IPS DF 4.7 (cell line): ENCODE results near the gene MTHFSD.

ENCODE experiments used
- DNase-seq: peaks from one replicate; pipeline ENCODE4 v3.0.0-alpha.2; 2013; ENCODE audit warnings: low spot score; ENCODE audit errors: extremely low read depth

Gene MTHFSD

DNA sequence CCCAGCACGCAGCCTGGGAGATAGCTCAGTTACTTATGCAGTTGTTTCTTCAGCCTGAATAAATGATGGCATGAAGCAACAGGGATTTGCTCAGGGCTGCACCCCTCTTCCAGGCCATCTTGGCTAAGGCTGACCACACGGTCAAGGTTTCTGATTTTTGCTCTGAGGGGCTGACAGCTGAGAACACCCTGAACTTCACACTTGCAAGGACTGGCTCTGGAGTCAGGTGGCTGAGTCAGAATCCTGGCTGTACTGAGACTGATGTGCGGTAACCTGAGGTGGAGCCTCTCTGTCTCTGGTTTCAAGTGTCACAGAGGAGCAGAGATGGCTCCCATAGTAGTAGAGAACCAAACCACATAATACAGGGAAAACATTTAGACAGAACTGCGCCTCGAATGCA, 4.8 kb downstream of the MTHFSD start:
- no peak for DNase-seq

DNA sequence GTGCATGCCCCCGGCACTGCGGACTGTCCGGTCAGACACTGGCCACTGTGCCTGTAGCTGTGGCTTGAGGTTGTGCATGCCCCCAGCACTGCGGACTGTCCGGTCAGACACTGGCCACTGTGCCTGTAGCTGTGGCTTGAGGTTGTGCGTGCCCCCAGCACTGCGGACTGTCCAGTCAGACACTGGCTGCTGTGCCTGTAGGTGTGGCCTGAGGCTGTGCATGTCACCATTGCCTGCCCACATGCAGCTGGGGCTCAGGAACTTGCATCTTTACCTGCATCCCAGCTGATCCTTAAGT, 5.2 kb downstream of the MTHFSD start:
- no peak for DNase-seq

GRCh38 chr16:86549076-86549892, 5.8 kb downstream of the MTHFSD start:
- no peak for DNase-seq

- no peak for DNase-seq
Observed at GRCh38 chr16:86547286-86547685, 7.7 kb downstream of the MTHFSD start.

- DNase-seq, result no peak
Observed at GRCh38 chr16:86546638-86547013, 8.4 kb downstream of the MTHFSD start.

DNA sequence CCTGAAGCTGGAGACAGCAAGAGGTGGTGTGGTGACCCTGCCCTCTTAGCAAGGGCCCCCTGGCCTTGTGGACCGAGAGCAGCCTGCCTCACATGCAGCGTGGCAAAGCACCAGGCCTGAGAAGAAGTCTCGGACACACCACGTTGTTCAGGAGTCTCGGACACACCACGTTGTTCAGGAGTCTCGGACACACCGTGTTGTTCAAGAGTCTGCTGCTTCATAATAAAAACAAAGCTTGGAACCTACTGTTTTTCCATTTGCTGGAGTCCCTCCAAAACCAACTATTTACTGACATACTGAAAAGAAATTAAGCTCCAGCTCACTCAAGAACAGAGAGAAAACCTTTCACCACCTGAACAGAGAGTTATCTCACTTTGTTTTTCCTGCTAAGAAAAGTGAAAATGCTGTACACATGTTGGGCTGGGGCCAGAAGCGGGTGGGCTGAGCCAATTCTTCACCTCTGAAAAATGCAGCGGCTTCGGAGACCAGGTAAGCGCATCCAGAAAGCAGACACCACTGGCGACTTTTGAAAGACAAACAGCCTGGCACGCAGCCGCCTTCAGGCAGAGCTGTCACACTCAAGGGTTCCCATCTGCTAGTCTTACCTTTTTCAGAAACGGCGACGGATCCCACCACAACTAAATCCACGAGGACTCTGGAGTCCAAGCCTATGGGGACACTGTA, 8.9 kb downstream of the MTHFSD start:
- DNase-seq, result no peak

GRCh38 chr16:86545481-86545880, 9.6 kb downstream of the MTHFSD start:
- no peak for DNase-seq

DNA sequence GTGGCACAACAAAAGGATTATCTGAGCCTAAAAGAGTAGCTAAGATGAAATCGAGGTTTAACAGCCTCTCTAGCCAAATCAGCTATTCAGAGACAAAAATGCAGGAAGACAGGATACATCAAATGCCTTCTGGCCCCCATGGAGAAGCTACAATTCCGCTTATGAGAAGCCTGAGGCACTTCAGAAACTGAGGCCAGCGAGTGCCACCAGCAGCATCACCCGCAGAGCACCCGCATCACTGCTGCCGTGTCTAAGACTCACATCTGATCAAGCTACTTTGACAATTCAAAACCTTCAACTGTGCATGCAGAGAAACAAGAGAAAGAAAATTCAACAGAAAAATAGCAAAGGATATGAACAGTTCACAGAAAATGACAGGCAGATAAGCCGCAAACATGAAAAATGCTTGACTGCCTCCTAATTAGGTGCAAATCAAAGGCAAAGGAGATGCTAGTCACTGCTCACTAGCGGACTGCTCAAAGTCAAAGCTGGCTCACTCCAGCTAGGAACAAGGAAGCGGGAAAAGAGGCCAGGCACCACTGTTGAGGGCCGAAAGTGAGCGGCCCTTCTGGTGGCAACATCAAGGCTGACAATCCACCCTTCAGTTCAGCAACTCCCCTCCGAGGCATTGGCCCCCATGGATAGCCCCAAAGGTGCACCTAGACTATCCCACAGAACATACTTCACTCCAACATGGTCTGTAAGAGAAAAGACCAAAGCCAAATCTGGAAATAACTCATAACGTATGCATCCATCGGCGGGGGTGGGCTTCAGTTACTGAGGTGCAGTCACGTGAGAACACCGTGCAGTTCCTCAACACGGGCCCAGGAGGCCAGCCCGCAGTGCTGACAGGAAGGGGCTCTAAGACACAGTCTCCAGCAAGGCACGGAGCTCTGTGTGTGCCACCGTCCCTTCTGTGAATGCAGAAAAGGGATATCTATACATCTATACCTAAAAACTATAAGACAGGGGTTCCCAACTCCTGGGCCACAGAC, 12.0 kb downstream of the MTHFSD start:
- no peak for DNase-seq

- no peak for DNase-seq
Observed at GRCh38 chr16:86541560-86541959, 13.5 kb downstream of the MTHFSD start.

DNA sequence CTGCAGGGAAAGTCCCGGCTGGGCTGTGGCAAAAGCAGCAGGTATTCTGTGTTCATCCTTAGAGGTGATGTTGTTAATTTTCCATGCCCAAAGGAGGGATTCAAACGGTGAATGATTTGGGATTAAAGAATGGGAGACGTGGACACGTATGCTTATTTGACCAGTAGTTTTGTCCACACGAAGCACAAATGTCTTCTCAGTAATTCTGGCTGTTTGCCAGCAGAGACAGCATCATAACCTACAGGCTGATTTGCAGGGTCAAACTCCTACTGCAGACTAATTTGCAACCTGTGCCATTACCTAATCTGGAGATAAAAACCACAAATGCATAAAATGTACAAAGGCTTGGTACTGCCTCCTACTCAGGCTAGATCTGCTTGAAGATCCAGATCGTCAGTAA, 14.1 kb downstream of the MTHFSD start:
- no peak for DNase-seq

- DNase-seq, result no peak
Observed at GRCh38 chr16:86538196-86538780, 16.7 kb downstream of the MTHFSD start.

DNA sequence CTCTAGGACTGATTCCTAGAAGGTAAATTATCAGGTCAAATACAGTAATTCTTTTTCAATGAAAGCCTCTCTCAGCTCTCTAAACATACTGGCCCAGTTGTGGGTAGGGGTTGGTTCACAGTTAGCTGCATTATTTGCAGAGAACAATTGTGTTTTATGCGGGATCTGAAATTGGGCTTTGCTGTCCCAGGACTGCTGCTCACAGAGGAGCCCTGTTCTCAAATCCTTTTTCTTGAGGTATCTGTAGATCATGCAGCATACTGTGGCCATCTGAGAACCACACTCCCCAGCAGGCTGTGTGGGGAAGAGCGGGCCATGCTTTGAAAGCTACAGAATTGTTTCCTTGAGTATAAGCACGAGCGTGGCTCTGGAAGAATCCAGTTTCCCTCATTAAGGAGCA, 17.5 kb downstream of the MTHFSD start:
- no peak for DNase-seq

DNA sequence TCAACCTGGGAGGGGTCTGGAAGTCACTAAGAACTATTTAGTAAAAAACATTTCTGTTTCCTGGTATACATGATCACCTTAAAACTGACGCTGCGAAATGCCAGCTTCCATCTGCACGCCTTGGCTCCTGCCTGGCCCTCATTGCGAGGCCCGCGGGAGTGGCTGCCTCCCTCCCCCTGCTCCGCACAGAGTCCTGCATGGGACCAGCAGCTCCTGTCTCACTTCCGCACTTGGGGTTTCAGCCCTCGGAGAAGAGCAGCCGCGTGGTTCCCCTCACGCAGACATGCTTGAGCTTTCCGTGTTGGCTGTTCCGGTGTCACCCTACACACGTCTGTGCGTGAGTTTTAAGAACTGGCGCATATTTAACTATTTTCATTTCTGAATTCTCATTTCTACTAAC, 18.4 kb downstream of the MTHFSD start:
- no peak for DNase-seq

DNA sequence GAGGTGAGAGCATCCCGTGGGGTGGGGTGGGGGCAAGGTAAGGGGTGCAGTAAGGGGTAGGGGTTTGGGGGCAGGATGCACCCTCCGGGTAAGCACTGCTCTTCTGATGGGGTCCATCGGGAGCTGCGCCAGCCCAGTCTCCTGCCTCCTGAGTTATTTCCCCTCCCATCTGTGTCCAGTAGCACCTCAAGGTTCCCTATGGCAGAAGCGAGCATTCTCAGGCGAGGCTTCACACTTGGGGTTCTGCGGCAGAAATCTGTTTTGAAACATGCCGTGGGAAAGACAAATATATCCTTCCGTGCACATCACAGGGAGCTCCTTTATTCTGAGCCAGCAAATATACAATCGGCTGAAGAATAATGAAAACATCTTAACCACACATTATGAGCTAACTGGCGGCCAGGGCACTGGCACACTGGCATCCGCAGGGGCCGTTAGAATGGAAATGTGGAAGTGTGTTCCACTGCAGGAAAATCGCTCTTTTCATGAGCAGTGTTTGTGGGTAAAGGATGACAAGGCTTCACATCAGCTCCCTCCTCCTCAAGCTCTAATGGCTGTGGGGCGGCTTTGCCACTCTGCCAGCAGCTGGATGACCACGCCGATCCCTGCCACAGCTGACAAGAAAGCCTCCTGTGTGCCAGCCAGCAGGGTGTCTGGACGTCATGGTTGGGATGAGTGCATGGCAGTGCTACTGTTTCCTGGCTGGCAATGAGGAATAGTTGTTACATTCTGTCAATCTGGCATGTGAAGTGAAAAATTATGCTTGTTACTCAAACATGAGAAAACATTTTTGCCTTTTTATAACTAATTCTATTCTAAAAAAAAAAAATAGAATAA, 20.0 kb downstream of the MTHFSD start:
- DNase-seq, result no peak

- DNase-seq, result no peak
Observed at GRCh38 chr16:86533767-86534351, 21.2 kb downstream of the MTHFSD start.

DNA sequence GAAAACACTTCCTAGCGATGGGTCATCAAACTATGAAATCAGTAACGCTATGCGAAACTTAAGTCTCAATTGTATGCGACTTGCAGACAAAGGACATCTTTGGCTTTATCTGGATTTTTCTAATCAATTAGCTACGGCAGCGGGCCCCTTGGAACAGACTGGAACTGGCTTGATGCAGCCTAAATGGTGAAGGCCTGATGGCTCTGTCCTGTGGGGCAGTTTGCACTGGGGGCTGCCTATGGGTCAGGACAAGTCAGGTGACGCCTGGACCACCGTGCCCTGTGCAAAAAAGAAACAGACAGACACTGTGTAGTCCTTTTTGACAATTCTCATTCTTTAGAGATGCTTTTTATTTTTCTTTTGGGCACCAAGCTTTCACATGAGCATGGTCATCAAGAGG, 22.0 kb downstream of the MTHFSD start:
- DNase-seq, result no peak

GRCh38 chr16:86532526-86532815, 22.6 kb downstream of the MTHFSD start:
- DNase-seq, result no peak

DNA sequence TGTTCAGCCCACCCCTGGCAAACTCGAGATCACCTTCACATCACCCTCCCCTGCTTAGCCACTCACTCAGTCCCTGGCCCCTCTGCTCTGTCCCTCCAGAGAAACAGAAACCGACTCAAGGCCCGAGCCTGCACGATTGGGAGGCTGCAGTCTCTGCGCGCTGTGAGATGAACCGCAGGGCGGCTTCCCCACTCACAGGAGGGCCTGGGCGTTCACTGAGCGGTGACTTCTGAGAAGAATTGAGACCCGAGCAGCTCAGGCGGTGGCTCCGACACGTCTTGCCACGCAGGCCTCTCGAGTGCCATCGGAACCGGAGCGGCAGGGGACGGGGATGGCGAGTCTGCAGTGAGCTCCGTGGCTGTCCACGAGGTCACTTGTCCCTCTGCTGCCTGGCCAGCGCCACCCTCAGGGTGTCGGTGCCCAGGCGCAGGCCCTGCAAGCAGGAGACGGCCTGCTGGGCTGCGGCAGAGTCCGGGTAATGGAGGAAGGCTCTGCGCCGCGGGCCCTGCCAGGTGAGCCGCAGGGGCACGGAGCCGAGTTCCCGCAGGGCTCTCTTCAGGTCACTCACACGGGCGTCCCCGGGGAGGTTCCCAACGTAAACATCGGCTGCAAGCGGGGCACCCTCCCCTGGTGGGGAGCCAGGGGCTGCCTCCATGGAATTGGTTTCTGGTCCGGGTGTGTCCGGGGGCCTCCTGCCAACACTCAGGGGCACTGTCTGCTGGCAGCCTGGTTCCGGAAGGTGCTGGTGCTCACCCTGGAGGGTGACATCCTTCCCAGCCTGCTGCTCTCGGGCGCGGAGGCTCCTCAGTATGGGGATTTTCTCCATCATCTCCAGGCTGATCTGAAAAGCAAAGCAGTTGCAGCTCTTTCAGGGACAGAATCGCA, 23.2 kb downstream of the MTHFSD start:
- no peak for DNase-seq

DNA sequence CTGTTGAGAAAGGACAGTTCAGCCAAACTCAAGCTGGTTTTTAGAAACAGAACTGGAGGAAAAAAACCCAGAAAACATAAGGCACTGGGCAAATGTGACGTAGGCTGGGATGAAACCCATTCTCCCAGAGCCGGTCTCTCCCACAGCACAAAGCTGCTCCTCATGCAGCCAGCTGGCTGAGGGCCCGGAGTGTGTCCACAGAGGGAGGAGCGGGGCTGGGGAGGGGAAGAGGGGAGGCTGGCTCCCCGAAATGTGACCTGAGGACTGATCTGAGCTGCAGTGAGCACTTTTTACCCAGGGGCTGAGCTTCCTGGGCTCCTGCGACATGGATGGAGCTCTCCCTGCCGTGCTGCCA, 23.9 kb downstream of the MTHFSD start:
- DNase-seq, result no peak
